T47D (cell line): ENCODE measurements around the gene FZD2.

Source experiments
- DNase-seq, 2 experiments: peaks; one replicate each; pipeline versions ENCODE4 v3.0.0 to v3.0.0-alpha.2; 2011 to 2012; ENCODE audit warnings: low read depth in 1 of 2, low spot score in 1 of 2
- JUND ChIP-seq: IDR thresholded peaks from 2 replicates; pipeline ENCODE4 v1.6.1; 2012; ENCODE audit warnings: low read depth
- in situ Hi-C: cut with HindIII; loops from 2 replicates; pipeline ENCODE4 v1.10.0; 2016; ENCODE audit warnings: low sequenced_read_pairs, low pct_unique_long_range_greater_than_20kb

The FZD2 gene

GRCh38 chr17:44608727-44609435, 51.6 kb downstream of the FZD2 start:
- DNase-seq = peak in 1 of 2 experiments; percentile 30
- no peak for TF ChIP-seq JUND
- in situ Hi-C loops = no loop called here

GRCh38 chr17:44610331-44610730, 53.0 kb downstream of the FZD2 start:
- TF ChIP-seq JUND = no peak
- no peak for DNase-seq
- in situ Hi-C loops = no loop called here
